WTC11 (cell line): ENCODE data around the gene MYO5B. TPM values are rescaled to one million over a fixed set of nuclear protein-coding genes. Genes with fewer than 3 reads are reported as not detected.

Source experiments
- ATAC-seq: fragments of 200-7000 bp; cut with Tn5 transposase; 2 replicates; pipeline ENCODE4 v1.10.0; 2021; ENCODE audit warnings: mild to moderate bottlenecking, moderate library complexity
- CTCF ChIA-PET: fragments of 300-600 bp; sonication (Branson Sonifier 250); formaldehyde crosslinking; loops from one replicate; lab custom pipeline; 2021; ENCODE audit warnings: antibody characterized with exemption; lab: Charles Lee
- POLR2A ChIA-PET: fragments of 350-600 bp; sonication (Branson Sonifier 250); formaldehyde crosslinking; loops from one replicate; lab custom pipeline; 2021; ENCODE audit warnings: antibody characterized with exemption; lab: Charles Lee
- DNase-seq: peaks from one replicate; pipeline ENCODE4 v3.0.0; 2021; ENCODE audit warnings: low spot score
- H3K27ac Mint-ChIP-seq: 2 replicates; pipeline ENCODE4 v1.8.0; 2021; ENCODE audit warnings: mixed read lengths
- H3K27me3 Mint-ChIP-seq: 2 replicates; pipeline ENCODE4 v1.8.0; 2021; ENCODE audit warnings: low read depth, mild to moderate bottlenecking, moderate library complexity, mixed read lengths
- H3K36me3 Mint-ChIP-seq: 2 replicates; pipeline ENCODE4 v1.8.0; 2021; ENCODE audit warnings: mixed read lengths
- H3K4me1 Mint-ChIP-seq: 2 replicates; pipeline ENCODE4 v1.8.0; 2022; ENCODE audit warnings: mixed read lengths
- H3K4me3 Mint-ChIP-seq: 2 replicates; pipeline ENCODE4 v1.8.0; 2021; ENCODE audit warnings: mild to moderate bottlenecking, moderate library complexity, mixed read lengths
- H3K9me3 Mint-ChIP-seq: 2 replicates; pipeline ENCODE4 v1.8.0; 2021; ENCODE audit warnings: mixed read lengths
- ATF3 ChIP-seq: sonication (generic); formaldehyde crosslinking; conservative IDR thresholded peaks from 2 replicates; pipeline ENCODE4 v1.8.1; 2022; ENCODE audit warnings: mild to moderate bottlenecking, missing genetic modification reagents
- CREB1 ChIP-seq: sonication (generic); formaldehyde crosslinking; IDR thresholded peaks from 2 replicates; pipeline ENCODE4 v1.8.0; 2023; ENCODE audit warnings: mild to moderate bottlenecking, missing genetic modification reagents
- ETV6 ChIP-seq: sonication (generic); formaldehyde crosslinking; IDR thresholded peaks from 2 replicates; pipeline ENCODE4 v1.8.1; 2022; ENCODE audit warnings: mild to moderate bottlenecking, missing genetic modification reagents
- NR1H2 ChIP-seq: sonication (generic); formaldehyde crosslinking; IDR thresholded peaks from 2 replicates; pipeline ENCODE4 v1.9.0; 2021; ENCODE audit warnings: mild to moderate bottlenecking, moderate library complexity, missing genetic modification reagents
- NR2C2 ChIP-seq: sonication (generic); formaldehyde crosslinking; IDR thresholded peaks from 2 replicates; pipeline ENCODE4 v1.8.0; 2022; ENCODE audit warnings: mild to moderate bottlenecking, missing genetic modification reagents
- RORB ChIP-seq: fragments of 250-450 bp; sonication (Bioruptor Pico); IDR thresholded peaks from 2 replicates; pipeline ENCODE4 v1.9.0; 2021; ENCODE audit warnings: mild to moderate bottlenecking
- STAT6 ChIP-seq: sonication (generic); formaldehyde crosslinking; conservative IDR thresholded peaks from 2 replicates; pipeline ENCODE4 v1.8.1; 2023; ENCODE audit warnings: mild to moderate bottlenecking, low read depth, missing genetic modification reagents, moderate library complexity
- ZBTB43 ChIP-seq: sonication (generic); formaldehyde crosslinking; IDR thresholded peaks from 2 replicates; pipeline ENCODE4 v1.8.1; 2023; ENCODE audit warnings: mild to moderate bottlenecking, missing genetic modification reagents
- ZNF281 ChIP-seq: sonication (generic); formaldehyde crosslinking; IDR thresholded peaks from 2 replicates; pipeline ENCODE4 v1.8.0; 2023; ENCODE audit warnings: mild to moderate bottlenecking, missing genetic modification reagents
- total RNA-seq: library from RNA; stranded (reverse); gene quantifications from 3 replicates; pipeline ENCODE4 v1.2.3, GENCODE V29; 2021
- TF ChIP-seq, protein P1 (sequence below): sonication (generic); formaldehyde crosslinking; IDR thresholded peaks from 2 replicates; pipeline ENCODE4 v1.8.0; 2022; ENCODE audit warnings: mild to moderate bottlenecking, missing genetic modification reagents
- TF ChIP-seq, protein P2 (sequence below): sonication (generic); formaldehyde crosslinking; IDR thresholded peaks from 2 replicates; pipeline ENCODE4 v1.8.0; 2023; ENCODE audit warnings: missing genetic modification reagents, mild to moderate bottlenecking, borderline replicate concordance
- TF ChIP-seq, protein P3 (sequence below): sonication (generic); formaldehyde crosslinking; IDR thresholded peaks from 2 replicates; pipeline ENCODE4 v1.8.1; 2022; ENCODE audit warnings: low read depth, mild to moderate bottlenecking, moderate library complexity, missing genetic modification reagents, borderline replicate concordance
- TF ChIP-seq, protein P4 (sequence below): sonication (generic); formaldehyde crosslinking; IDR thresholded peaks from 2 replicates; pipeline ENCODE4 v1.8.0; 2022; ENCODE audit warnings: mild to moderate bottlenecking, missing genetic modification reagents
- TF ChIP-seq, protein P5 (sequence below): sonication (generic); formaldehyde crosslinking; IDR thresholded peaks from 2 replicates; pipeline ENCODE4 v1.8.1; 2022; ENCODE audit warnings: low read depth, missing genetic modification reagents, borderline replicate concordance

The MYO5B gene
- total RNA-seq, 1 experiment from 2014 or later, result 8.7 TPM

DNA sequence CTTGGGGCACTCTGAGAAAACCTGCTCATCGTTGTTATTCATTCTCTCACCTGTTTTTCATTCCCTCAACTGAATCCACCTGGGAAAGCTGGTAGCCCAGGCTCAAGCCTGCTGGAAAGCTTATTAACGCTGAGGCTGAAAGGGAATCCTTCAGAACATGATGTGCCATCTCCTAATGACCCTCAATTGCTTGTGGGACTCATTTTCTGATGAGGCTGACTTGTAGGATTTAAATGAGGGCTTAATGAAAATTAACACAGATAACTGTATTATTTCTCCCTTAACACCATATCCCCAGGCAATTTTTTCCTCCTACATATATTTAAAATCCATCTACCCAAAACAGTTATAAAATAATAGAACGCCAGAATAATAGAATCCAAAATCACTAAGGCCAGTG is 218.9 kb downstream of the MYO5B start (continued):
- TF ChIP-seq STAT6 (CRISPR knock-in tag), result no peak
- TF ChIP-seq, protein P1, sequence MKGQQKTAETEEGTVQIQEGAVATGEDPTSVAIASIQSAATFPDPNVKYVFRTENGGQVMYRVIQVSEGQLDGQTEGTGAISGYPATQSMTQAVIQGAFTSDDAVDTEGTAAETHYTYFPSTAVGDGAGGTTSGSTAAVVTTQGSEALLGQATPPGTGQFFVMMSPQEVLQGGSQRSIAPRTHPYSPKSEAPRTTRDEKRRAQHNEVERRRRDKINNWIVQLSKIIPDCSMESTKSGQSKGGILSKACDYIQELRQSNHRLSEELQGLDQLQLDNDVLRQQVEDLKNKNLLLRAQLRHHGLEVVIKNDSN (CRISPR knock-in tag), result no peak

DNA sequence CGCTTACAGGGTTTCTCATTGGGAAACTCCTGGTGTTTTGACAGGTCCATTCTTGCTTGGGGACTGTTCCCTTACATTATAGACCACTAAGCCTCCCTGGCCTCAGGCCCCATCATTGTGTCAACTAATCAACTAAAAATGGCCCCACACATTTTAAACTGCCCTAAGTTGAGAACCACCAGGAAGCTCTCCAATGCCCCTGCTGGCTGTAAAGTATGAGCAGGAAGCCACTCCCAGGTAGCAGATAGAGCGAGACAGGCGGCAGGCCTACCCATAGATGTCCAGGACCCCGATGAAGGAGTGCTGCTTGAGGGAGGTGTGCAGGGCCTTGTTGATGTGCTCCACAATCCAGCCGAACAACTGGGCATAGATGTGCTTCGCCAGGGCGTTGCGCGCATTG is 220.9 kb downstream of the MYO5B start:
- no peaks in the 10 kb centered on the region for H3K9me3 Mint-ChIP-seq
- ATAC-seq, result peak; percentile 61
- ChIA-PET POLR2A (no interaction called here), CTCF (no interaction called here)
- H3K27ac Mint-ChIP-seq, result no peak overlapping the region
- H3K27me3 Mint-ChIP-seq, result no peaks in the 10 kb centered on the region
- no peaks in the 10 kb centered on the region for H3K36me3 Mint-ChIP-seq
- TF ChIP-seq NR1H2 (CRISPR knock-in tag) (no peak), ETV6 (no peak), NR2C2 (no peak), RORB (no peak)
- no peak overlapping the region for H3K4me3 Mint-ChIP-seq
- DNase-seq, result no peak
- H3K4me1 Mint-ChIP-seq, result no peaks in the 10 kb centered on the region

DNA sequence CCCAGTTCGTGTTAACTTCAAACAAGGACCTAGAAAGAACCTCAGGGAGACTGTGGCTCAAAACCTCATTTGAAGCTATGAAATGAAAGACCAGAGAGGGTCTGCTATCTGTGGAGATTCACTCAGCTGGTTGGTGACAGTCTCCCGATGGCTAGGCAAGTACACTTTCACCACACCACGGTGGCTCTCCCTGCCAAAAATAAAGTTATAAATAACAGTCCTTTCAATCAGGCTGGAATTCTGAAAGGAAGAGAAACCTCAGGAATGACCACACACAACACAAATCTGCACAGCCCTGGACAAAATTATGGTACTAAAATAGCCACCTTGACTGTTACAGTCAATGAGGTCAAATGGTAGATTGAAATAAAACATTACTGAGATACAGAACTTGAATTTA is 221.4 kb downstream of the MYO5B start:
- ChIA-PET CTCF (no interaction called here), POLR2A (no interaction called here)
- Mint-ChIP-seq H3K9me3 (no peaks in the 10 kb centered on the region), H3K4me3 (no peak overlapping the region), H3K27ac (no peak overlapping the region), H3K27me3 (no peaks in the 10 kb centered on the region), H3K36me3 (no peaks in the 10 kb centered on the region), H3K4me1 (no peaks in the 10 kb centered on the region)
- DNase-seq, result no peak
- no peak for ATAC-seq
- TF ChIP-seq ZBTB43 (CRISPR knock-in tag) (no peak), ZNF281 (CRISPR knock-in tag) (no peak), ETV6 (no peak), ATF3 (CRISPR knock-in tag) (no peak), CREB1 (CRISPR knock-in tag) (no peak)
- TF ChIP-seq, protein P2, sequence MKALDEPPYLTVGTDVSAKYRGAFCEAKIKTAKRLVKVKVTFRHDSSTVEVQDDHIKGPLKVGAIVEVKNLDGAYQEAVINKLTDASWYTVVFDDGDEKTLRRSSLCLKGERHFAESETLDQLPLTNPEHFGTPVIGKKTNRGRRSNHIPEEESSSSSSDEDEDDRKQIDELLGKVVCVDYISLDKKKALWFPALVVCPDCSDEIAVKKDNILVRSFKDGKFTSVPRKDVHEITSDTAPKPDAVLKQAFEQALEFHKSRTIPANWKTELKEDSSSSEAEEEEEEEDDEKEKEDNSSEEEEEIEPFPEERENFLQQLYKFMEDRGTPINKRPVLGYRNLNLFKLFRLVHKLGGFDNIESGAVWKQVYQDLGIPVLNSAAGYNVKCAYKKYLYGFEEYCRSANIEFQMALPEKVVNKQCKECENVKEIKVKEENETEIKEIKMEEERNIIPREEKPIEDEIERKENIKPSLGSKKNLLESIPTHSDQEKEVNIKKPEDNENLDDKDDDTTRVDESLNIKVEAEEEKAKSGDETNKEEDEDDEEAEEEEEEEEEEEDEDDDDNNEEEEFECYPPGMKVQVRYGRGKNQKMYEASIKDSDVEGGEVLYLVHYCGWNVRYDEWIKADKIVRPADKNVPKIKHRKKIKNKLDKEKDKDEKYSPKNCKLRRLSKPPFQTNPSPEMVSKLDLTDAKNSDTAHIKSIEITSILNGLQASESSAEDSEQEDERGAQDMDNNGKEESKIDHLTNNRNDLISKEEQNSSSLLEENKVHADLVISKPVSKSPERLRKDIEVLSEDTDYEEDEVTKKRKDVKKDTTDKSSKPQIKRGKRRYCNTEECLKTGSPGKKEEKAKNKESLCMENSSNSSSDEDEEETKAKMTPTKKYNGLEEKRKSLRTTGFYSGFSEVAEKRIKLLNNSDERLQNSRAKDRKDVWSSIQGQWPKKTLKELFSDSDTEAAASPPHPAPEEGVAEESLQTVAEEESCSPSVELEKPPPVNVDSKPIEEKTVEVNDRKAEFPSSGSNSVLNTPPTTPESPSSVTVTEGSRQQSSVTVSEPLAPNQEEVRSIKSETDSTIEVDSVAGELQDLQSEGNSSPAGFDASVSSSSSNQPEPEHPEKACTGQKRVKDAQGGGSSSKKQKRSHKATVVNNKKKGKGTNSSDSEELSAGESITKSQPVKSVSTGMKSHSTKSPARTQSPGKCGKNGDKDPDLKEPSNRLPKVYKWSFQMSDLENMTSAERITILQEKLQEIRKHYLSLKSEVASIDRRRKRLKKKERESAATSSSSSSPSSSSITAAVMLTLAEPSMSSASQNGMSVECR (CRISPR knock-in tag), result no peak
- TF ChIP-seq, protein P3, sequence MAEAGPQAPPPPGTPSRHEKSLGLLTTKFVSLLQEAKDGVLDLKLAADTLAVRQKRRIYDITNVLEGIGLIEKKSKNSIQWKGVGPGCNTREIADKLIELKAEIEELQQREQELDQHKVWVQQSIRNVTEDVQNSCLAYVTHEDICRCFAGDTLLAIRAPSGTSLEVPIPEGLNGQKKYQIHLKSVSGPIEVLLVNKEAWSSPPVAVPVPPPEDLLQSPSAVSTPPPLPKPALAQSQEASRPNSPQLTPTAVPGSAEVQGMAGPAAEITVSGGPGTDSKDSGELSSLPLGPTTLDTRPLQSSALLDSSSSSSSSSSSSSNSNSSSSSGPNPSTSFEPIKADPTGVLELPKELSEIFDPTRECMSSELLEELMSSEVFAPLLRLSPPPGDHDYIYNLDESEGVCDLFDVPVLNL (CRISPR knock-in tag), result no peak
- TF ChIP-seq, protein P4, sequence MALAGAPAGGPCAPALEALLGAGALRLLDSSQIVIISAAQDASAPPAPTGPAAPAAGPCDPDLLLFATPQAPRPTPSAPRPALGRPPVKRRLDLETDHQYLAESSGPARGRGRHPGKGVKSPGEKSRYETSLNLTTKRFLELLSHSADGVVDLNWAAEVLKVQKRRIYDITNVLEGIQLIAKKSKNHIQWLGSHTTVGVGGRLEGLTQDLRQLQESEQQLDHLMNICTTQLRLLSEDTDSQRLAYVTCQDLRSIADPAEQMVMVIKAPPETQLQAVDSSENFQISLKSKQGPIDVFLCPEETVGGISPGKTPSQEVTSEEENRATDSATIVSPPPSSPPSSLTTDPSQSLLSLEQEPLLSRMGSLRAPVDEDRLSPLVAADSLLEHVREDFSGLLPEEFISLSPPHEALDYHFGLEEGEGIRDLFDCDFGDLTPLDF, result no peak
- TF ChIP-seq, protein P5, sequence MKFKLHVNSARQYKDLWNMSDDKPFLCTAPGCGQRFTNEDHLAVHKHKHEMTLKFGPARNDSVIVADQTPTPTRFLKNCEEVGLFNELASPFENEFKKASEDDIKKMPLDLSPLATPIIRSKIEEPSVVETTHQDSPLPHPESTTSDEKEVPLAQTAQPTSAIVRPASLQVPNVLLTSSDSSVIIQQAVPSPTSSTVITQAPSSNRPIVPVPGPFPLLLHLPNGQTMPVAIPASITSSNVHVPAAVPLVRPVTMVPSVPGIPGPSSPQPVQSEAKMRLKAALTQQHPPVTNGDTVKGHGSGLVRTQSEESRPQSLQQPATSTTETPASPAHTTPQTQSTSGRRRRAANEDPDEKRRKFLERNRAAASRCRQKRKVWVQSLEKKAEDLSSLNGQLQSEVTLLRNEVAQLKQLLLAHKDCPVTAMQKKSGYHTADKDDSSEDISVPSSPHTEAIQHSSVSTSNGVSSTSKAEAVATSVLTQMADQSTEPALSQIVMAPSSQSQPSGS (CRISPR knock-in tag), result no peak
